ENCODE data around the gene ZNF385C.

DNA sequence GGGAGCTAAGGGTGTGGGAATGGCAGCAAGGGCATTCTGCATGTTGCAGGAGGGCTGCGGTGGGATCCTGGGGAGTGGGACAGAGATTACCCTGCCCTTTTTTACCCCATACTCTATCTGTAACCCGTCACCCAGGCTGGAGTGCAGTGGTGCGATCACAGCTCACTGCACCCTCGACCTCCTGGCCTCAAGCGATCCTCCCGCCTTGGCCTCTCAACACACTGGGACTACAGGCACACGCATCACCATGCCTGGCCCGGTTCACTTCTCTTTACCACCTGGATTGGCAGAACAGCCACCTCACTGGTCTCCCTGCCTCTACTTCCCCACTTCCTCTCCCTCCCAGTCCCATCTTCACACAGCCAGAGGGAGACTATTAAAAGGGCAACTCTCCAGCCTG is 9.5 kb downstream of the ZNF385C start:
- TF ChIP-seq, protein P1, sequence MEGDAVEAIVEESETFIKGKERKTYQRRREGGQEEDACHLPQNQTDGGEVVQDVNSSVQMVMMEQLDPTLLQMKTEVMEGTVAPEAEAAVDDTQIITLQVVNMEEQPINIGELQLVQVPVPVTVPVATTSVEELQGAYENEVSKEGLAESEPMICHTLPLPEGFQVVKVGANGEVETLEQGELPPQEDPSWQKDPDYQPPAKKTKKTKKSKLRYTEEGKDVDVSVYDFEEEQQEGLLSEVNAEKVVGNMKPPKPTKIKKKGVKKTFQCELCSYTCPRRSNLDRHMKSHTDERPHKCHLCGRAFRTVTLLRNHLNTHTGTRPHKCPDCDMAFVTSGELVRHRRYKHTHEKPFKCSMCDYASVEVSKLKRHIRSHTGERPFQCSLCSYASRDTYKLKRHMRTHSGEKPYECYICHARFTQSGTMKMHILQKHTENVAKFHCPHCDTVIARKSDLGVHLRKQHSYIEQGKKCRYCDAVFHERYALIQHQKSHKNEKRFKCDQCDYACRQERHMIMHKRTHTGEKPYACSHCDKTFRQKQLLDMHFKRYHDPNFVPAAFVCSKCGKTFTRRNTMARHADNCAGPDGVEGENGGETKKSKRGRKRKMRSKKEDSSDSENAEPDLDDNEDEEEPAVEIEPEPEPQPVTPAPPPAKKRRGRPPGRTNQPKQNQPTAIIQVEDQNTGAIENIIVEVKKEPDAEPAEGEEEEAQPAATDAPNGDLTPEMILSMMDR (IDR thresholded peaks at IDR 0.05): no peak
- TF ChIP-seq POLR2A (IDR thresholded peaks at IDR 0.05): no peak

All from heart left ventricle (tissue), 13 donors.